8988T (cell line): Measurements from ENCODE around the gene ATAD2B.
"Not testable (repeated sequence)": the region's sequence is repeated elsewhere in the genome, so short reads cannot be mapped to it uniquely, and the experiment has no call there.

Source experiments
- DNase-seq: peaks from one replicate; pipeline ENCODE4 v3.0.0; 2011

The ATAD2B gene

GRCh38 chr2:23782646-23783045 lies 144.3 kb downstream of the ATAD2B start:
- DNase-seq, result no peak

DNA sequence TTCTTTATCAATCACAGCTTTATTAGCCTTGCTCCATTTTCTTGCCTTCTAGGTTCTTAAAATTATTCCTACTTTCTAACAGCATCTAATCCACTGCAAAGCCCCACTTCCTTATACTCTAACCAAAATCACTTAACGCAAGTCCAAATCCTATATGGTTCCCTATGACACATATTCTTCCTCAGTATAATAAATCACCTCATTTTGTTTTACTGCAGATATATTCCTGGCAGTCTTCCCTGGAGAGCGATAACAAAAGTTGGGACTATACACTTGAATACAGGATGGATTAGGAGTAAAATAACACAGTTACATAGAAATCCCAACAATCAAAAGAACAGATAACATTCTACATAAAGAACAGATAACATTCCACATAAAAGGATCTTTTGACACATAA lies 144.8 kb downstream of the ATAD2B start:
- no peak for DNase-seq

GRCh38 chr2:23780465-23780864 lies 146.5 kb downstream of the ATAD2B start:
- DNase-seq, result not testable (repeated sequence)

- DNase-seq, result no peak
Observed at GRCh38 chr2:23777826-23778225, 149.1 kb downstream of the ATAD2B start.

GRCh38 chr2:23776021-23776420 lies 150.9 kb downstream of the ATAD2B start:
- no peak for DNase-seq

DNA sequence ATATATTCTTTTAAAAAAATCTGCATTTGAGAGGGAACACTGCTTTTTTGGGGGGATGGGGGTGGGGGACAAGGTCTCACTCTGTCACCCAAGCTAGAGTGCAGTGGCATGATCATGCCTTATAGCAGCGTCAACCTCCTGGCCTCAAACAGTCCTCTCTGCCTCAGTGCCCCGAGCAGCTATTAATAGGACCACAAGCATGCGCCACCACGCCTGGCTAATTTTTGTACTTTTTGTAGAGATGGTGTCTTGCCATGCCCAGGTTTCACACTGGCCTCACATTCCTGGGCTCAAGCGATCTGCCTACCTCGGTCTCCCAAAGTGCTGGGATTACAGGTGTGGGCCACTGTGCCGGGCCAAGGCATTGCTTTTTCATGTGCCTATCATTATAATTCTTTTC lies 154.2 kb downstream of the ATAD2B start:
- DNase-seq, result no peak

DNA sequence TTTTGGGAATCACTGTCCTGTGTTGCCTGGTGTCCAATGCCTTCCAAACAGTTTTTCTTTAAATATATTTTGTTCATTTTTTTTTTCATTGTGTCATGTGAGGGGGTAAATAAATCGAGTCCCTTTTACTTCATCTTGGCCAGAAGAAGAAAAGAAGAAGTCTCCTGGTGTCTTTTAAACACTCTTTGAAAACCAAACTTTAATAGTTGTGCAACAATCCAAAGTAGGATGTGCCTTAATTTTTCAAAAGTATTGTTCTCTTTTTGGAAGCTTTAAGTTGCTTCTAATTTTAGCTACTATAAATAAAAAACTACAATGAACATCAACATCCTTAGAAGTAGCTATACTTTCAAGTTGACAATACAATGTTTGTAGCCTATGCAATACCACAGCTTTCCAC lies 154.9 kb downstream of the ATAD2B start:
- no peak for DNase-seq

DNA sequence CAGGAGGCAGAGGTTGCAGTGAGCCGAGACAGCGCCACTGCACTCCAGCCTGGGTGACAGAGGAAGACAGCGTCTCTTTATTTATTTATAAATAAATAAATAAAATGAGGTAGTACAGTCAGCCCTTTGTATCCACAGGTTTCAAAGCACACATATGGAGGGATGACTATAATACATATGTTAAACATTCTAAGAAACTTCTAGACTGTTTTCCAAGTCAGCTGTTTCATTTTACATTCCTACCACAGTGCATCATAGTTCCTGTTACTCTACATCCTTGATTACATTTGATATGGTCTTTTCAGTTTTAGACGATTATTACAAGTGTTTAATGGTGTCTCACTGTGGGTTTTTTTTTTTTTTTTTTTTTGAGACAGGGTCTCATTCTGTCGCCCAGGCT lies 157.6 kb downstream of the ATAD2B start:
- no peak for DNase-seq

DNA sequence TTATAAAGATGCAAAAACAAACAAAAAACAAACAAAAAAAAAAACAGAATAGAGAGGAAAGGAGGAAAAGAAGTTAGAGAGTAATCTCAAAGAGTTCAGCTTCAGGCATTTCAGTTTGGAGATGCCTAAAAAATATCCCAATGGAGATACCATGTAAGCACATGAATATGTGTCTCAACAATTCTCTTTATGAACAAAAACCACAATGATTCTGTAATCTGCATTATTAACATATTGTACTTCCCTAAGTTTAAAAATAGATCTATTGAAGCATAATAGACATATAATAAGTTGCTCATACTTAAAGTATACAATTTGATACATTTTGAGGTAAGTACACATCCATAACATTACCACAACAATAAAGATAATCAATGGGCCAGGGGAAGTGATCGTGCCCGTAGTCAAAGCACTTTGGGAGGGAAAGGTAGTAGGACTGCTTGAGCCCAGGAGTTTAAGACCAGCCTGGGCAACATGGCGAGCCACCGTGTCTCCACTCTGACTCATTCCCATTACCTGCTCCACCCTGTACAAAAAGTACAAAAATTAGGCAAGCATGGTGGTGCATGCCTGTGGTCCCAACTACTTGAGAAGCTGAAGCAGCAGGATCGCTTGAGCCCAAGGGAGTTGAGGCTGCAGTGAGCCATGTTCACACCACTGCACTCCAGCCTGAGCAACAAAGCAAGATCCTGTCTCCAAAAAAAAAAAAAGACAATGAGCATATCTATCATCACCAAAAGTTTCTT lies 158.9 kb downstream of the ATAD2B start:
- DNase-seq, result no peak

DNA sequence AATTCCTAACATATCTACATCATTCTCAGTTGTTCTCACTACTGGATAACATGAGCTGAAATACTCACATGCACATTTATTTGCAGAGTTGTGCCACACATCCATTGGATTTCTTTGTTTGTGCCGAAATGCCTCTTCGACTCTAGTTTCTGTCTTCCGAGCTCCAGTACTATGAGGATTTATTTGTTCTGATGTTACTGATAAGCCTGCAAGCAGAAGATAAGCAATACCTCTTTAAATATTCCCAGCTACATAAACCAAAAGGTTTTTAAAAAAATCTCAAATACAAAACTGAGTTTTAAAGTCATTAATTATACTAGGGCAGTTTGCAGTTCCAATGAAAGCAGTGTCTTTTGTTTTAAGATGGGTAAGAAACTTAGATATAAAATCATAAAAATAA lies 164.8 kb downstream of the ATAD2B start:
- no peak for DNase-seq

GRCh38 chr2:23761638-23762037 lies 165.3 kb downstream of the ATAD2B start:
- no peak for DNase-seq

GRCh38 chr2:23760736-23761135 lies 166.2 kb downstream of the ATAD2B start:
- DNase-seq, result no peak

DNA sequence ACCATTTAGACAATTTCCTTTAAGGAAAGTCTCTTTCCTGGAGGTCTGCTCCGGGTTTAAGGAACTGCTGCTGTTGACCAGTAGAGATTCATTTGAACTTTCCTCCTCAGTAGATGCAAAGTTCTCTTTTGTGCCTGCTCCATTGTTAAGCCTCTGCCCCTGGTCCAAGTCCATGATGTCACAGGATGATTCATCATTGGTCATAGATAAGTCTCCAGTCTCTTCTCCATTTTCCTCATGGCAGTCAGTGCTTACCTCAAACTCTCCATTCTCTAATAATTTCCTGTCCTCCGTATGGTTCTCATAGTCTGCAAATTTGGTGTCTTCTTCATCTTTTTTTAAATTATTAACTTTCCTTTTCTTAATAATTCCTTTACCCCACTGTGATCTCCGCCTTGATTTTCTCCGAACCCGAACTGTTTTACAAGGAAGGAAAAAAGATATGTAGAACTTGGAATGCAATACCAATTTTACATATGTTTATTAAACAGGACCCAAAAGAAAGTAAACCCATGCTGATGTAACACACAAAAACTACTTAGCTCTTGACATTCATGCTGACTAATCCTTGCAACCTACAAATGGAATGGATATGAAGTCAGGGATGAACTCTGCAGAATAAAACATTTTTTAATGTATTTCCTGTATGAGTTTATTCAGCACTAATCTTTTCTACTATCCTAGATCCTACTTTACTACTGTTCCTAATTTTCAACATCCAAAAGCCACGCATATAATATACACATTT lies 169.1 kb downstream of the ATAD2B start:
- no peak for DNase-seq

DNA sequence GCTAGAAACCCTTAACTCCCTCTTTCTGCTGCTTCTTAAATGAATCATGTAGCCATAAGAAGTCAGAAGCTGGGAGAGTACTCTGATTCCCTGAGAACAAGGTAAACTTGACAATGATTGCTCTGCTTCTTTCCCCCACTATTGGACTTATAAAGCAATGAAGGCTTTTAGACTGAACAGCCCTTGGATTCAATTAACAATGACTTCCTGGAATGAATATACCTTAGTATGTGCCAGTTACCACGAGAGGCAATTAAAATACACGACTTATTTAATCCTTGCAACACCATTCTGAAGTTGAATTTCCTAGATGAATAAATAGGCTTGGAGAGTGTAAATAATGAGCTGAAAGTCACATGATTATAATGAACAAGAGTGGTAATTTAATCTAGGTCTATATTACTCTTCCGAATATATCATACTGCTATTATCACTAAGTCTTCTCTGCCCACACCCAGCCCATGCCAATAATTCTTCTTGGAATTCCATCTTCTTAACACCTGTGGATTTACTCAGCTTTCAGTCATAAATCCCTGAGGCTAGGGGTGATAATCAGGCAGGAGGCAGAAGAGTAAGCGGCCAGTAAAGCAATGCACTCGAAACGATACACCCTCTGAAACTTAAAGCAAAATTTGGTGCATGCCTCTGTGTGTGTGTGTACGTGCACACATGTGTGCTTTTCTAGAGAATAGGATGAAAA lies 170.2 kb downstream of the ATAD2B start:
- DNase-seq, result no peak

DNA sequence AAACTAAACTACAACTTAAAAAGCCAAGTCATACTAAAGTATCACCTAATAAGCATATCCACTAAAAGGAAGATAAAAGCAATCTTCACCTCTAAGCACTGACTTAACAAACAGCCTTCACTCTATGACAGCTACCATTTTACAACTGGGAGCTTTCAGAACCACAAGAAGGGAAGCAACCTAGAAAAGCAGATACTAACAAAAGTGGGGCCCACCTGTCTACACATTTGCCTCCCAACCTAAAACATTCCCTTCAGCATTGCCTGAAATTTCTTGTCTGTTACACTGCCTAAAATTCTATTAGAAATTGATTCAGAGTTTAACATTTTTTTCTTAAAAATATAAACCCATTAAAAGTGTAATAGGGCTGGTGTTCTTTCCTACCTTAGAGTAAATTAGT lies 172.0 kb downstream of the ATAD2B start:
- DNase-seq, result no peak

GRCh38 chr2:23753291-23754010 lies 173.5 kb downstream of the ATAD2B start:
- no peak for DNase-seq

- DNase-seq, result no peak
Observed at GRCh38 chr2:23751747-23752265, 175.1 kb downstream of the ATAD2B start.

DNA sequence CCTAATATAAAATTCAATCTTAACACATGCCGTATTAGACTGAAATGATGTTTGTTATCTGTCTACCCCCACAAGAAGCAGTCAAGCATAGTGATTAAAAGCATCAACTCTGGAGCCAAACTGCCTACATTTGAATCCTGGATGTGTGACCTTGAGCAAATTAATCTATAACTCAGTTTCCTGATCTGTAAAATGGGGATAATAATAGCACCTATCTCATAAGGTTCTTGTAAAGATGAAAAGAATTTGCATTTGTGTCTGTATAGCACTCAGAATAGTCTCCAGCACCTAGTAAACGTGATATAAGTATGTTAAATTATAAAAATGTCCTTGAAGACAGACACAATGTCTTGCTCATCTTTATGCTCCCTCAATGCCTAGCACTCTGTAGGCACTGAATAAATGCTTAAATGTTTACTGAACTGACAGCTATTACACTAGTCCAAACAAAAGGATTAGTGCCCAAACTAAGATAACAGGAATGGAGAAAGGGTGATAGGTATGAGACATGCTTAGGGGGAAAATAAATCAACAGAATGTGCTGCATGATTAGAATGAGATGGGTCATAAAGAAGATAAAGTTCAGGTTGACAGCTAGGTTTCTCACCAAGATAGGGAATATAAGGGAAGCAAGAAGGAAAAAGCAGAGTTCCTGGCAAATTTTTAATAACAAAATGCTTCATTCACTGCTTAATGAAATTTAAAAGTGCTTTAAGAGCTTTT lies 180.6 kb downstream of the ATAD2B start:
- DNase-seq, result no peak

- DNase-seq, result no peak
Observed at GRCh38 chr2:23745726-23746105, 181.2 kb downstream of the ATAD2B start.

- DNase-seq, result no peak
Observed at GRCh38 chr2:23745068-23745725, 181.7 kb downstream of the ATAD2B start.

- not testable (repeated sequence) for DNase-seq
Observed at GRCh38 chr2:23736783-23737182, 190.1 kb downstream of the ATAD2B start.

GRCh38 chr2:23734416-23734815 lies 192.5 kb downstream of the ATAD2B start:
- DNase-seq, result no peak
